Pancreas (tissue), 10 donors: Measurements from ENCODE around the gene TNFSF11. TPM values are rescaled to one million over a fixed set of nuclear protein-coding genes. Genes with fewer than 3 reads are reported as not detected.

Experiments used
- ATAC-seq, 4 donors: fragments of 200-7000 bp; cut with Tn5 transposase; one replicate each; pipeline versions ENCODE4 v1.8.0 to v1.9.1; 2020; ENCODE audit warnings: mild to moderate bottlenecking in 4 of 4, moderate library complexity in 4 of 4
- DNase-seq, 6 donors: peaks; one replicate each; pipeline ENCODE4 v3.0.0-alpha.2; 2020
- FAIRE-seq: peaks from 2 replicates; lab custom pipeline; 2012; peaks lifted over from hg19 to GRCh38; lab: Jason Lieb, UNC
- H3K27ac ChIP-seq, 4 donors: fragments of 200-600 bp; sonication (generic); 1 replicate in 3 of 4; 2 replicates in 1 of 4; pipeline versions ENCODE4 v1.5.0 to v1.8.0; 2020
- H3K27me3 ChIP-seq, 4 donors: fragments of 200-600 bp; one replicate each; pipeline ENCODE4 v1.8.0; 2021
- H3K36me3 ChIP-seq, 3 donors: fragments of 200-600 bp; sonication (generic) in 1 of 3; one replicate each; pipeline versions ENCODE4 v1.5.0 to v1.8.0; 2020 to 2021
- H3K4me1 ChIP-seq, 3 donors: fragments of 200-600 bp; one replicate each; pipeline ENCODE4 v1.8.0; 2021
- H3K4me3 ChIP-seq, 4 donors: fragments of 200-600 bp; sonication (generic) in 2 of 4; one replicate each; pipeline versions ENCODE4 v1.5.0 to v1.8.0; 2020 to 2021
- H3K9me3 ChIP-seq, 4 donors: fragments of 200-600 bp; one replicate each; pipeline ENCODE4 v1.8.0; 2021
- CTCF ChIP-seq, 4 donors: fragments of 200-600 bp; sonication (generic) in 3 of 4; IDR thresholded peaks; one replicate each; pipeline versions ENCODE4 v1.5.0 to v1.8.0; 2021; ENCODE audit warnings: antibody characterized with exemption in 4 of 4
- WGBS, 2 donors: extraction: QIAGEN DNeasy Blood & Tissue Kit; methylation state at CpG; one replicate each; pipeline ENCODE4 v1.1.7; 2013; 5-methylcytosine and 5-hydroxymethylcytosine counted together
- intact Hi-C, 3 donors: fragments of 100-400 bp; cut with DNase I; formaldehyde crosslinking; loops; one replicate each; pipeline versions ENCODE4 v1.11.1 to v1.14.2; 2022
- polyA plus RNA-seq, 2 donors: library from polyadenylated mRNA; stranded (reverse); fragments of 200-250 nt; gene quantifications; one replicate each; pipeline ENCODE4 v1.2.3, GENCODE V29; 2013
- total RNA-seq, 6 donors: library from RNA; stranded (reverse); fragmentation: NEBNext Ultra II Directional in 4 of 6; extraction: Animal tissue kit (Norgen Biotek cat#: 25700) in 4 of 6; gene quantifications; one replicate each; pipeline versions ENCODE4 v1.2.1 to v1.2.4, GENCODE V29; 2021 to 2023
- donor health status: healthy with polysubstance abuse.
- donor health status: DM: no; HTN: no; CAD: no; lungs with moderate emphysema.
- donor health status: DM: no; HTN: no; CAD: no.
- donor health status: control.
- donor health status: control.
- donor health status: Bipolar disorder and iron deficiency.
- donor health status: DM: yes; HTN: yes; CAD: no.
- donor health status: DM: no; HTN: no; CAD: no.
- donor health status: DM: no; HTN: no; CAD: no.
- donor health status: DM: yes; HTN: yes; CAD: no.

TNFSF11 gene
- total and polyA plus RNA-seq, 8 donors = 0.11 to 1.1 (median 0.26) TPM; not detected in 3

- peaks cover 0 to 3% (median 0%) of the 10 kb centered on the region in 4 donors for H3K27me3 ChIP-seq
- no peaks in the 10 kb centered on the region for H3K36me3 ChIP-seq
- no peaks in the 10 kb centered on the region for H3K4me1 ChIP-seq
- intact Hi-C loops = no loop called here
- no peak overlapping the region for H3K4me3 ChIP-seq
- DNase-seq = no peak
- no peak for FAIRE-seq
- ATAC-seq = no peak
- no peaks in the 10 kb centered on the region for H3K9me3 ChIP-seq
- H3K27ac ChIP-seq = no peak overlapping the region
- no peak for TF ChIP-seq CTCF (IDR thresholded peaks at IDR 0.05)
These were observed 75.2 kb downstream of the TNFSF11 start for GRCh38 chr13:42649141-42649540.

- WGBS, 2 donors = 90 to 92% methylated on average over 1 of the region's 1 CpG
- no peak for FAIRE-seq
These were observed 75.9 kb downstream of the TNFSF11 start for GRCh38 chr13:42649831-42650230.

GRCh38 chr13:42650506-42650905 is 76.6 kb downstream of the TNFSF11 start:
- DNase-seq = no peak
- Histone ChIP-seq H3K9me3 (no peaks in the 10 kb centered on the region), H3K4me1 (no peaks in the 10 kb centered on the region), H3K27me3 (peaks cover 0 to 3% (median 0%) of the 10 kb centered on the region in 4 donors), H3K36me3 (no peaks in the 10 kb centered on the region), H3K4me3 (no peak overlapping the region), H3K27ac (no peak overlapping the region)
- no peak for FAIRE-seq
- no peak for ATAC-seq
- intact Hi-C loops = no loop called here
- WGBS, 2 donors = 62 to 80% methylated on average over 3 of the region's 3 CpGs
- TF ChIP-seq CTCF (IDR thresholded peaks at IDR 0.05) = no peak

More at GRCh38 chr13:42649831-42650230, 75.9 kb downstream of the TNFSF11 start:
- Histone ChIP-seq H3K4me3 (no peak overlapping the region), H3K4me1 (no peaks in the 10 kb centered on the region), H3K9me3 (no peaks in the 10 kb centered on the region), H3K27me3 (peaks cover 0 to 3% (median 0%) of the 10 kb centered on the region in 4 donors), H3K36me3 (no peaks in the 10 kb centered on the region), H3K27ac (no peak overlapping the region)
- DNase-seq = no peak
- no peak for ATAC-seq
- intact Hi-C loops = no loop called here
- TF ChIP-seq CTCF (IDR thresholded peaks at IDR 0.05) = no peak

GRCh38 chr13:42651936-42652641 is 78.1 kb downstream of the TNFSF11 start:
- 65 to 74% methylated on average over 6 of the region's 6 CpGs for WGBS, 2 donors

More at GRCh38 chr13:42651936-42652641, 78.1 kb downstream of the TNFSF11 start:
- DNase-seq (no peak), ATAC-seq (no peak), FAIRE-seq (no peak)
- intact Hi-C loops = no loop called here
- Histone ChIP-seq H3K27ac (no peak overlapping the region), H3K4me1 (no peaks in the 10 kb centered on the region), H3K36me3 (no peaks in the 10 kb centered on the region), H3K9me3 (no peaks in the 10 kb centered on the region), H3K4me3 (no peak overlapping the region), H3K27me3 (peaks cover 0 to 3% (median 0%) of the 10 kb centered on the region in 4 donors)
- TF ChIP-seq CTCF (IDR thresholded peaks at IDR 0.05) = no peak
